ENCODE data around the gene DYSF. TPM values are rescaled to one million over a fixed set of nuclear protein-coding genes. Genes with fewer than 3 reads are reported as not detected.

DYSF gene
- total and polyA plus RNA-seq, 9 donors: 2.3 to 16.5 (median 5.1) TPM

DNA sequence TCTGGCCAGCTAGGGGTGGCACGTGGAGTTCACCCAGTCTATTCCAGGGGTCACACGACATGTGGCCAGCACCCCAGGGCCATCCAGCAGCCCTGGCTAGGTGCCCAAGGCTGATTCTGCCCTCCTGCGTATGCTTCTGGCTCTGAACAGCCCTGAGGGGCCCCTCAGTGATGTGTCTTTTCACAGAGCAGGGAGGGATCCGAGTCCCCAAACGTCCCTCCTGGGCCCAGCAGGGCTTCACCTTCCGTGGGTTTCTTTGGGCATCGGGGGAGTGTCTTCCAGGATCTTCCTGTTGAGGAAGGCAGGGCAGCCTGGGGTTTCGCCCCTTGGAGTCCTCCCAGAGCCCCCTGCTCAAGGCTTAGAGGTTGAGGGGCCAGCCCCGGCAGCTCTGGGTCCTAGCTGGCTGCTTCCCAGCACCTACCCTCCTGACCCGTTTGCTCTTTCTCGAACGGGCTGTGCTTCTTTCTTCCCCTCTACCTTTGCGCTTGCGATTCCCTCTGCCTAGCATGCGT is 165.9 kb downstream of the DYSF start:
- no peaks in the 10 kb centered on the region for H3K27me3 ChIP-seq
- H3K36me3 ChIP-seq: no peaks in the 10 kb centered on the region
- no peak overlapping the region for H3K27ac ChIP-seq
- no peak overlapping the region for H3K4me3 ChIP-seq
- TF ChIP-seq POLR2A (IDR thresholded peaks at IDR 0.05) (no peak), EP300 (IDR thresholded peaks at IDR 0.05) (no peak)
- TF ChIP-seq, protein P1, sequence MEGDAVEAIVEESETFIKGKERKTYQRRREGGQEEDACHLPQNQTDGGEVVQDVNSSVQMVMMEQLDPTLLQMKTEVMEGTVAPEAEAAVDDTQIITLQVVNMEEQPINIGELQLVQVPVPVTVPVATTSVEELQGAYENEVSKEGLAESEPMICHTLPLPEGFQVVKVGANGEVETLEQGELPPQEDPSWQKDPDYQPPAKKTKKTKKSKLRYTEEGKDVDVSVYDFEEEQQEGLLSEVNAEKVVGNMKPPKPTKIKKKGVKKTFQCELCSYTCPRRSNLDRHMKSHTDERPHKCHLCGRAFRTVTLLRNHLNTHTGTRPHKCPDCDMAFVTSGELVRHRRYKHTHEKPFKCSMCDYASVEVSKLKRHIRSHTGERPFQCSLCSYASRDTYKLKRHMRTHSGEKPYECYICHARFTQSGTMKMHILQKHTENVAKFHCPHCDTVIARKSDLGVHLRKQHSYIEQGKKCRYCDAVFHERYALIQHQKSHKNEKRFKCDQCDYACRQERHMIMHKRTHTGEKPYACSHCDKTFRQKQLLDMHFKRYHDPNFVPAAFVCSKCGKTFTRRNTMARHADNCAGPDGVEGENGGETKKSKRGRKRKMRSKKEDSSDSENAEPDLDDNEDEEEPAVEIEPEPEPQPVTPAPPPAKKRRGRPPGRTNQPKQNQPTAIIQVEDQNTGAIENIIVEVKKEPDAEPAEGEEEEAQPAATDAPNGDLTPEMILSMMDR (IDR thresholded peaks at IDR 0.05): no peak
- DNase-seq: peak in 1 of 5 donors; percentile 36
- WGBS, 3 donors: 55 to 62% (median 58%) methylated on average over 15 of the region's 15 CpGs
- peaks cover 5% of the 10 kb centered on the region for H3K4me1 ChIP-seq (ENCODE audit: insufficient read depth)
- intact Hi-C loops (cut with DNase I): no loop called here
- no peaks in the 10 kb centered on the region for H3K9me3 ChIP-seq

DNA sequence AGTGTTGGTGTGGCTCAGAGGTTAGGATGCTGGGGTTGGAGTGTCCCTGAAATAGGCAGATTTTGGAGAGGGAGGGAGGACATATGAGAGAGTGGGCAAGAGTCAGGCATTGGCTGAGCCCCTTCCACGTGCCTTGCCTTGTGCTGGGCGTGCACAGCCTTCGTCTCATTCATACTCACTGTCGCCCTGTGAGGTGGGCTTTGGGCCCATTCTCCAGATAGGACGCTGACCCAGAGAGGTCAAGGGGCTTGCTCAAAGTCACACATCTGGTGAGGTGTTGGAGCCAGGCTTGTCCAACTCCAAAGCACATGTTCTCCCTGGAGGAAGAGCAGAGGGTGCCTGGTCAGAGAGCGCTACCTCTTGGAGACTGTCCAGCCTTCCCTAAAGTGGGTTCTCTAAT is 166.8 kb downstream of the DYSF start:
- 85 to 94% (median 91%) methylated on average over 6 of the region's 6 CpGs for WGBS, 3 donors
- Histone ChIP-seq H3K4me1 (ENCODE audit: insufficient read depth) (peaks cover 2% of the 10 kb centered on the region), H3K36me3 (no peaks in the 10 kb centered on the region), H3K4me3 (no peak overlapping the region), H3K9me3 (no peaks in the 10 kb centered on the region), H3K27me3 (no peaks in the 10 kb centered on the region), H3K27ac (no peak overlapping the region)
- intact Hi-C loops (cut with DNase I): no loop called here
- DNase-seq: peak in 1 of 5 donors; percentile 13
- TF ChIP-seq POLR2A (IDR thresholded peaks at IDR 0.05) (no peak), EP300 (IDR thresholded peaks at IDR 0.05) (no peak)
- TF ChIP-seq, protein P1 (IDR thresholded peaks at IDR 0.05): no peak

DNA sequence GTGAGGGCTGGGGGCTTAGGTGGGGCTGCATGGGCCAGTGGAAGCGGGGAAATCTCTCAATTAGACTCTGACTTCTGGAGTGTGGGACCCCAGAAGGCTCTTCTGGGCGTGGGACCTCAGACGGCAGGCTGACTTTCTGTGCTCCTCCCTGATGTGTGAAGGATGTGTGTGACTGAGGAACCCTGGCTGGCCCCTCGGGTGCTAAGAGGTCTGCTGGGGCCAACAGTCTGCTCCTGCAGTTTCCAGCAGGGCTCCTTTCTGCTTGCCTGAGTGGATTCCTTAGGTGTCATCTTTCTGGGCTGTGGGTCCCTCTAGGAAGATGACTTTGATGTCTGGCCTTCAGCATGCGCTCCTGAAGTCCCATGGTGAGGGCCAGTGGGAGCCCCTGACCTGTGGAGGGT is 167.5 kb downstream of the DYSF start:
- H3K36me3 ChIP-seq: no peaks in the 10 kb centered on the region
- no peak overlapping the region for H3K27ac ChIP-seq
- DNase-seq: no peak
- H3K27me3 ChIP-seq: no peaks in the 10 kb centered on the region
- no peak for TF ChIP-seq EP300 (IDR thresholded peaks at IDR 0.05)
- no peak for TF ChIP-seq POLR2A (IDR thresholded peaks at IDR 0.05)
- TF ChIP-seq, protein P1 (IDR thresholded peaks at IDR 0.05): no peak
- intact Hi-C loops (cut with DNase I): no loop called here
- H3K4me3 ChIP-seq: no peak overlapping the region
- H3K4me1 ChIP-seq (ENCODE audit: insufficient read depth): peaks cover 2% of the 10 kb centered on the region
- H3K9me3 ChIP-seq: no peaks in the 10 kb centered on the region
- 83 to 88% (median 86%) methylated on average over 5 of the region's 5 CpGs for WGBS, 3 donors

DNA sequence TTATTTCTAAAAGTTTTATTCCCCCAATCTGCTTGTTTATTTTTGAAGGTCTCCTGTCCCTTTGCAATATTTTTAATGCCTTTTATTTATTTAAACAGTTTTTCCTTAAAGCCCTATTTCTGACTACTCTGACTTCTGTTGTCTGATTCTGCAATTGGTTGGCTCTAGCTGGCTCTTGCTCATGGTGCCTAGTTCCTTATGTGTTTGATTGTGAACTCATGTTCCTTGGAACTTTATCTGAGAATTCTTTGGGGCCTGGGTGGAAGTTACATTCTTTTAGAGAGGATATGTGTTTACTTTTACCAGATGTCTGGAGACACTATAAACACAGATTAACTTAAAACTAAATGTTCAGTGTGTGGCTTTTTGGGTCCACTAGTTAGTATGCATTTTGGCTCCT is 175.9 kb downstream of the DYSF start:
- Histone ChIP-seq H3K27ac (no peak overlapping the region), H3K4me3 (no peak overlapping the region), H3K9me3 (no peaks in the 10 kb centered on the region), H3K4me1 (ENCODE audit: insufficient read depth) (peaks cover 3% of the 10 kb centered on the region), H3K36me3 (no peaks in the 10 kb centered on the region), H3K27me3 (no peaks in the 10 kb centered on the region)
- intact Hi-C loops (cut with DNase I): no loop called here
- TF ChIP-seq POLR2A (IDR thresholded peaks at IDR 0.05): no peak
- DNase-seq: no peak

DNA sequence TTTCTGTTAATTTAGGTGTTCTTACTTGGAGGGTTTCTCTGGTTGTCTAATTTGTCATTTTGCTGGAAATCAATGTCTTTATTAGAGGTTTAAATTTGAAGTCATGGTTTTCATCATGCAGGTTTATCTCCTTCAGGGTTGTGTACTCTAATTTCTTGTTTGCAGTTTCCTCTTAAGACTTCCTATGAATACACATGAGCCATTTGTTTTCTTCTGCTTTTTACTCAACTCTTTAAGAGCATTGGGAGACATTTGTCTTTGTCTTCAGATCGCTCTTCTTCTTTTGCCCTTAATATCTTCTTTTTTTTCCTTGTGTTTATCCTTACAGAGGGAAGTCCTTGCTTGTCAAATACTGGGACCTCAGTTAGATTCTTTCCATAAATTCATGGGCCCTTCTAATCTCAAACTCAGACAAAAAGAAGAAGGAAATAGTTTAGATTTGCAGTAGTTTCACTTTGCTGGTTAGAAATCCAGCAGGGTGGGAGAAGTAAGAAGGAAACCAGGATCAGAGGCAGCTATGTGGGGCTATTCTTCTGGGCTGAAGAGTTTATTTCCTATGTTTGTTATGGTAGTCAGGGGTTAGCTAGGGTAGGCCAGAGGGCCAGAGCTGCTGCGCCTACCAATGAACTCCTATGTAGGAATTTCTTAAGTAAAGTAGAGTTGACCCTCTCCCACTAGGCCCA is 176.6 kb downstream of the DYSF start:
- DNase-seq: no peak
- H3K4me1 ChIP-seq (ENCODE audit: insufficient read depth): peaks cover 3% of the 10 kb centered on the region
- H3K9me3 ChIP-seq: no peaks in the 10 kb centered on the region
- no peaks in the 10 kb centered on the region for H3K36me3 ChIP-seq
- H3K4me3 ChIP-seq: no peak overlapping the region
- no peak overlapping the region for H3K27ac ChIP-seq
- H3K27me3 ChIP-seq: no peaks in the 10 kb centered on the region
- intact Hi-C loops (cut with DNase I): no loop called here
- 93 to 97% (median 96%) methylated on average over 2 of the region's 2 CpGs for WGBS, 3 donors
- TF ChIP-seq POLR2A (IDR thresholded peaks at IDR 0.05) (no peak), EP300 (IDR thresholded peaks at IDR 0.05) (no peak)
- TF ChIP-seq, protein P1 (IDR thresholded peaks at IDR 0.05): no peak
